Thyroid gland (tissue), 4 donors: ENCODE measurements around the gene UBE2V1. TPM values are rescaled to one million over a fixed set of nuclear protein-coding genes. Genes with fewer than 3 reads are reported as not detected.

Source experiments
- DNase-seq, 2 donors: peaks; one replicate each; pipeline ENCODE4 v3.0.0-alpha.2; 2019
- H3K27ac ChIP-seq, 3 donors: fragments of 200-600 bp; sonication (generic); 1 replicate in 2 of 3; 2 replicates in 1 of 3; pipeline ENCODE4 v1.5.1; 2016 to 2019; ENCODE audit warnings: mild to moderate bottlenecking in 1 of 3, moderate library complexity in 1 of 3
- H3K27me3 ChIP-seq: fragments of 200-600 bp; sonication (generic); one replicate; pipeline ENCODE4 v1.5.1; 2019
- H3K36me3 ChIP-seq, 2 donors: fragments of 200-600 bp; sonication (generic); one replicate each; pipeline ENCODE4 v1.5.1; 2016 to 2019
- H3K4me1 ChIP-seq, 2 donors: fragments of 200-600 bp; sonication (generic); one replicate each; pipeline ENCODE4 v1.5.1; 2017 to 2019
- H3K4me3 ChIP-seq, 3 donors: fragments of 200-600 bp; sonication (generic); replicated peaks in 1 of 3; 1 replicate in 2 of 3; 2 replicates in 1 of 3; pipeline ENCODE4 v1.5.1; 2016; ENCODE audit warnings: mild to moderate bottlenecking in 1 of 3
- H3K9me3 ChIP-seq: fragments of 200-600 bp; sonication (generic); one replicate; pipeline ENCODE4 v1.5.1; 2017
- POLR2A ChIP-seq, 2 donors: fragments of 450-650 bp; IDR thresholded peaks; one replicate each; pipeline ENCODE4 v1.6.1; 2017; ENCODE audit warnings: antibody characterized with exemption in 2 of 2, mild to moderate bottlenecking in 2 of 2, moderate library complexity in 1 of 2
- WGBS, 2 donors: methylation state at CpG; one replicate each; pipeline ENCODE4 v1.1.5; 2017; 5-methylcytosine and 5-hydroxymethylcytosine counted together
- intact Hi-C: fragments of 100-400 bp; cut with DNase I; formaldehyde crosslinking; loops from one replicate; pipeline ENCODE4 v1.15.1; 2023
- total RNA-seq, 4 donors: library from RNA; depleted of rRNA; stranded (reverse); fragments of >200 nt; gene quantifications; one replicate each; pipeline ENCODE4 v1.2.3, GENCODE V29; 2016
- TF ChIP-seq, protein P1 (sequence below), 6 experiments: fragments of 200-600 bp in 3 of 6; fragments of 450-650 bp in 3 of 6; sonication (generic) in 3 of 6; IDR thresholded peaks; one replicate each; pipeline ENCODE4 v1.5.1; 2016 to 2019; ENCODE audit warnings: antibody characterized with exemption in 6 of 6, mild to moderate bottlenecking in 2 of 6, inconsistent platforms in 1 of 6, moderate library complexity in 1 of 6

The UBE2V1 gene
- total RNA-seq, 4 donors from 2014 or later = 77.3 to 110 (median 92.3) TPM

DNA sequence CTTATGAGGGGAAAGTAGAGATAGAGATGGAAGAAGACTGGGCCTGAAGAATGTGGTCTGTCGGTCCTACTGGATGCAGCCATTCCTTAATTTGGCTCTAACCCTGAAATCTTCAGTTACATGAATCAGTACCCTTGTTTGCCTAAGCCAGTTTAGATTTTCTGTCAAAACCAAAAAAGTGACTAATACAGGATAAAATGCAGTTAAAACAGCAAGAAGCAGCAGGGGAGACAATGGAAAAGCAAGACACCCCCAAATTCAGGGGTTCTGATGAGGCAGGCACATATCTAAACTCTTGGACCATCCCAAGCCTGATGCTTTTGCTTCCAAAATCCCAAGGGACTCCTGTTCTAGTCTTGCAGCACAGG lies 17.4 kb upstream of the UBE2V1 start:
- Histone ChIP-seq H3K27ac (peak overlapping the region in 1 of 3 donors; percentile 15), H3K27me3 (no peaks in the 10 kb centered on the region), H3K36me3 (peaks cover 23 to 24% of the 10 kb centered on the region in 2 donors), H3K9me3 (no peaks in the 10 kb centered on the region), H3K4me3 (no peak overlapping the region), H3K4me1 (no peaks in the 10 kb centered on the region)
- no peak for DNase-seq
- WGBS, 2 donors = 96 to 98% methylated on average over 1 of the region's 1 CpG
- TF ChIP-seq POLR2A (IDR thresholded peaks at IDR 0.05) = no peak
- TF ChIP-seq, protein P1, sequence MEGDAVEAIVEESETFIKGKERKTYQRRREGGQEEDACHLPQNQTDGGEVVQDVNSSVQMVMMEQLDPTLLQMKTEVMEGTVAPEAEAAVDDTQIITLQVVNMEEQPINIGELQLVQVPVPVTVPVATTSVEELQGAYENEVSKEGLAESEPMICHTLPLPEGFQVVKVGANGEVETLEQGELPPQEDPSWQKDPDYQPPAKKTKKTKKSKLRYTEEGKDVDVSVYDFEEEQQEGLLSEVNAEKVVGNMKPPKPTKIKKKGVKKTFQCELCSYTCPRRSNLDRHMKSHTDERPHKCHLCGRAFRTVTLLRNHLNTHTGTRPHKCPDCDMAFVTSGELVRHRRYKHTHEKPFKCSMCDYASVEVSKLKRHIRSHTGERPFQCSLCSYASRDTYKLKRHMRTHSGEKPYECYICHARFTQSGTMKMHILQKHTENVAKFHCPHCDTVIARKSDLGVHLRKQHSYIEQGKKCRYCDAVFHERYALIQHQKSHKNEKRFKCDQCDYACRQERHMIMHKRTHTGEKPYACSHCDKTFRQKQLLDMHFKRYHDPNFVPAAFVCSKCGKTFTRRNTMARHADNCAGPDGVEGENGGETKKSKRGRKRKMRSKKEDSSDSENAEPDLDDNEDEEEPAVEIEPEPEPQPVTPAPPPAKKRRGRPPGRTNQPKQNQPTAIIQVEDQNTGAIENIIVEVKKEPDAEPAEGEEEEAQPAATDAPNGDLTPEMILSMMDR (IDR thresholded peaks at IDR 0.05) = no peak
- intact Hi-C loops = no loop called here

DNA sequence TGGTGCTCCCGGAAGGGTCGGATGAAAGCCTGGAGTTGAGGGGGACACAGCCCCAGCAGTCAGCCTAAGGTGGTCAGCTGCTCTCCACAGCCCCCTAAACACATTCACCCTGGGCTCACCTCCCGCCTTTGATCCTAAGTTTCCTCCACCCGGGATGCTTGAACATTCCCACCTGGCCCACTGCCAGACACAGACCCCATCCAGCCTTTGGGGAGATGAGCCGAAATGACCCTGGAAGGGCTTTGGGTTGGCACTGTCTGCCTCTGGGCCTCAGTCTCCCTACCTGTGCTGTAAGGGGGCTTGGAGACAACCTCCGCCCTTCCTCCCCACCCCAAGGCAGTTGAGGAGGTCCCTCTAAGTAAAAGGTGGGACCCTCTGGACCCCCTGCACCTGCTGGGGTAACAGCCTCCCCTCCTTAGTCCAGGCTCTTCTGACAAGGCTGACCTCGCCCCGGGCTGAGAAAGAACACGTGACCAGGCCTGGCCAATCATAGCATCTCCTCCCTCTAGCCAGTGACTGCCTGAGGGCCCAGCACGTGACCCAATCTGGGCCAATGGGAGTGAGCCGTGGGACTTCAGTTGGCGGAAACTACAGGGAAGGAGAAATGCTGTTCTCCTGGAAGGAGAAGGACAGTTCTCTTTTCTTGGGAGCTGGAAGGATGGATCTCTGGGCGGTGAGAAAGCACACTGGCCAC lies 16.9 kb upstream of the UBE2V1 start:
- no peak for DNase-seq
- 94 to 97% methylated on average over 10 to 13 of the region's 13 CpGs for WGBS, 2 donors
- Histone ChIP-seq H3K9me3 (no peaks in the 10 kb centered on the region), H3K27ac (no peak overlapping the region), H3K27me3 (no peaks in the 10 kb centered on the region), H3K36me3 (peaks cover 25 to 27% of the 10 kb centered on the region in 2 donors), H3K4me3 (no peak overlapping the region), H3K4me1 (no peaks in the 10 kb centered on the region)
- TF ChIP-seq, protein P1 (IDR thresholded peaks at IDR 0.05) = no peak
- TF ChIP-seq POLR2A (IDR thresholded peaks at IDR 0.05) = no peak
- intact Hi-C loops = no loop called here

GRCh38 chr20:50128520-50128905 lies 15.6 kb upstream of the UBE2V1 start:
- DNase-seq = no peak
- WGBS, 2 donors = 91 to 94% methylated on average over 8 of the region's 8 CpGs
- Histone ChIP-seq H3K27ac (no peak overlapping the region), H3K4me1 (no peaks in the 10 kb centered on the region), H3K27me3 (no peaks in the 10 kb centered on the region), H3K36me3 (peaks cover 35% of the 10 kb centered on the region in 2 donors), H3K9me3 (no peaks in the 10 kb centered on the region), H3K4me3 (no peak overlapping the region)
- no peak for TF ChIP-seq POLR2A (IDR thresholded peaks at IDR 0.05)
- TF ChIP-seq, protein P1 (IDR thresholded peaks at IDR 0.05) = no peak
- intact Hi-C loops = no loop called here

DNA sequence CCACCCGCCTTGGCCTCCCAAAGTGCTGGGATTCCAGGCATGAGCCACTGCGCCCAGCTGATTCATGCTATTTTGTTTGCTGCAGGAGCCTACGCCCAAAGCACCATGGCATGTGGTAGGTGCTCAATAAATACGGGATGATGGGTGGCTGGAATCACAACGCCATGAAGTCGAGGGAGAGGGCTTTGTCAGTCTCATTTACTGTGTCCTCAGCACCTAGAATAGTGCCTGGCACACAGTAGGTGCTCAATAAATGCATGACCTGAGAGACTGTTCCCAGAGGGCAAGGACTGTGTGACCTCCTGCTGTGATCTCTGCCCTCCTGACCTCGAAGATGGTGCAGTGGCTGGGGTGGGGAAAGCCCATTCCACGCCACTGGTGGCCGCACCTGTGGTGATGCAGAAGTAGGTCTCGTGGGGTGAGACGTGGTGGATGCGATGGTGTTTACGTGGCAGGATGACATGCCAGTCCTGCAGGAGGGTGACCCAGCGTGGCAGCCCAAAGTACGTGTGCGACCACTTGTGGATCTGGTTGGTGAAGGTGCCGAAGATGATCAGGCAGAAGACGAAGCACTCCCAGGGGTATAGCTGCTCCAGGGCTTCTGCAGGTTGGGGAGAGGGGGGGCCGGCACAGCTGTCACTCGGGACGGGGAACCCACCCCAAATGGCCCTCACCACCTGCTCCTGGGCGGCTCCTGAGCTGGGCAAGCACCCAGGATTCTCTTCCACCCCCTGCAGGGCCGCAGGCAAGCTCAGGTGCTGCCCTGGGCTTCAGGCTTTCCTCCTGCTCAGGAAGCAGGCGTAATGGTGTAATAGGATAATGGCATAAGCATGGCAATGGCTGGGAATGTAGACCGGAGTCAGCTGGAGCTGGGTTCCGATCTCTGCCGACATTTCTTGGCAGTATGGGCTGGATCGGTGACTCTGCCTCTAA lies 14.9 kb upstream of the UBE2V1 start:
- DNase-seq = no peak
- intact Hi-C loops = no loop called here
- TF ChIP-seq, protein P1 (IDR thresholded peaks at IDR 0.05) = no peak
- TF ChIP-seq POLR2A (IDR thresholded peaks at IDR 0.05) = no peak
- Histone ChIP-seq H3K27me3 (no peaks in the 10 kb centered on the region), H3K4me1 (no peaks in the 10 kb centered on the region), H3K4me3 (no peak overlapping the region), H3K36me3 (peaks cover 37 to 38% of the 10 kb centered on the region in 2 donors), H3K9me3 (no peaks in the 10 kb centered on the region), H3K27ac (no peak overlapping the region)
- 94 to 95% methylated on average over 27 to 28 of the region's 28 CpGs for WGBS, 2 donors

- H3K36me3 ChIP-seq = peaks cover 37 to 38% of the 10 kb centered on the region in 2 donors
- TF ChIP-seq, protein P1 (IDR thresholded peaks at IDR 0.05) = no peak
- TF ChIP-seq POLR2A (IDR thresholded peaks at IDR 0.05) = no peak
- WGBS, 2 donors = 82 to 89% methylated on average over 4 of the region's 4 CpGs
- H3K27me3 ChIP-seq = no peaks in the 10 kb centered on the region
- intact Hi-C loops = no loop called here
- H3K4me1 ChIP-seq = peaks cover 7% of the 10 kb centered on the region in 2 donors
- no peaks in the 10 kb centered on the region for H3K9me3 ChIP-seq
- no peak overlapping the region for H3K4me3 ChIP-seq
- DNase-seq = no peak
- H3K27ac ChIP-seq = no peak overlapping the region
These were observed 13.7 kb upstream of the UBE2V1 start for GRCh38 chr20:50126662-50127061.
